H1 (cell line): Measurements from ENCODE around the gene OSR1. TPM values are rescaled to one million over a fixed set of nuclear protein-coding genes. Genes with fewer than 3 reads are reported as not detected.

ENCODE experiments used
- CTCF ChIA-PET: fragments of 300-600 bp; sonication (Branson Sonifier 250); formaldehyde crosslinking; loops from one replicate; lab custom pipeline; 2021; ENCODE audit not compliant: partially characterized antibody; lab: Charles Lee
- POLR2A ChIA-PET: fragments of 300-600 bp; sonication (Branson Sonifier 250); formaldehyde crosslinking; loops from one replicate; lab custom pipeline; 2021; ENCODE audit warnings: inconsistent platforms; ENCODE audit not compliant: partially characterized antibody; lab: Charles Lee
- DNase-seq, 2 experiments: peaks; one replicate each; pipeline versions ENCODE4 v3.0.0 to v3.0.0-alpha.2; 2010 to 2022; ENCODE audit warnings: low spot score in 2 of 2, low read depth in 1 of 2, mixed read lengths in 1 of 2
- FAIRE-seq: peaks from 2 replicates; lab custom pipeline; 2011; peaks lifted over from hg19 to GRCh38; lab: Jason Lieb, UNC
- H2AFZ ChIP-seq: 2 replicates; pipeline ENCODE4 v1.8.1; 2012; ENCODE audit warnings: low read length, inconsistent platforms
- H2AK5ac ChIP-seq: 2 replicates; pipeline ENCODE4 v1.6.1; 2013; ENCODE audit warnings: low read depth, low read length
- H2BK120ac ChIP-seq: replicated peaks from 2 replicates; pipeline ENCODE3; 2013; ENCODE audit warnings: low read depth, low read length, inconsistent platforms
- H2BK12ac ChIP-seq: 2 replicates; pipeline ENCODE4 v1.6.1; 2013; ENCODE audit warnings: low read depth, low read length
- H2BK15ac ChIP-seq: 2 replicates; pipeline ENCODE4 v1.6.1; 2013; ENCODE audit warnings: low read length
- H2BK20ac ChIP-seq: 2 replicates; pipeline ENCODE4 v1.6.1; 2013; ENCODE audit warnings: low read length
- H2BK5ac ChIP-seq: 2 replicates; pipeline ENCODE4 v1.6.1; 2013; ENCODE audit warnings: low read depth, low read length
- H3K14ac ChIP-seq: 2 replicates; pipeline ENCODE4 v1.6.1; 2013; ENCODE audit warnings: inconsistent platforms; ENCODE audit not compliant: insufficient read length
- H3K18ac ChIP-seq: 2 replicates; pipeline ENCODE4 v1.6.1; 2013; ENCODE audit warnings: low read length; ENCODE audit errors: extremely low read depth
- H3K23ac ChIP-seq: 2 replicates; pipeline ENCODE4 v1.6.1; 2013; ENCODE audit warnings: inconsistent platforms; ENCODE audit not compliant: insufficient read length
- H3K23me2 ChIP-seq: 2 replicates; pipeline ENCODE4 v1.6.1; 2013; ENCODE audit warnings: low read depth, low read length
- H3K27ac ChIP-seq: 2 replicates; pipeline ENCODE4 v1.6.1; 2011; ENCODE audit warnings: low read depth, low read length, inconsistent platforms
- H3K27me3 ChIP-seq, 4 experiments: replicated peaks in 1 of 4; 1 replicate in 1 of 4; 2 replicates in 3 of 4; pipeline versions ENCODE4 v1.6.1 to v1.8.1; 2011 to 2013; ENCODE audit warnings: low read length in 3 of 4, mild to moderate bottlenecking in 3 of 4, inconsistent platforms in 2 of 4, mixed read lengths in 2 of 4, moderate library complexity in 1 of 4; ENCODE audit not compliant: control insufficient read depth in 3 of 4, insufficient read depth in 3 of 4; ENCODE audit errors: extremely low read depth in 1 of 4
- H3K36me3 ChIP-seq, 4 experiments: 2 replicates each; pipeline versions ENCODE4 v1.6.1 to v1.8.1; 2011 to 2013; ENCODE audit warnings: mild to moderate bottlenecking in 4 of 4, low read length in 3 of 4, moderate library complexity in 2 of 4, control low read depth in 1 of 4, inconsistent platforms in 1 of 4; ENCODE audit not compliant: insufficient read depth in 4 of 4, control insufficient read depth in 2 of 4
- H3K4ac ChIP-seq: replicated peaks from 2 replicates; pipeline ENCODE3; 2013; ENCODE audit warnings: low read length, low read depth, mixed read lengths, inconsistent platforms; ENCODE audit not compliant: insufficient read length
- H3K4me1 ChIP-seq, 4 experiments: replicated peaks in 1 of 4; 1 replicate in 1 of 4; 2 replicates in 3 of 4; pipeline versions ENCODE4 v1.6.1 to v1.8.1; 2011 to 2013; ENCODE audit warnings: low read length in 3 of 4, inconsistent platforms in 2 of 4, mixed read lengths in 1 of 4; ENCODE audit not compliant: insufficient read depth in 4 of 4, control insufficient read depth in 3 of 4
- H3K4me2 ChIP-seq, 2 experiments: 2 replicates each; pipeline versions ENCODE4 v1.6.1 to v1.8.1; 2011 to 2013; ENCODE audit warnings: low read depth in 2 of 2, low read length in 2 of 2, control low read depth in 1 of 2, inconsistent platforms in 1 of 2, mild to moderate bottlenecking in 1 of 2; ENCODE audit not compliant: insufficient read depth in 1 of 2
- H3K4me3 ChIP-seq, 4 experiments: fragments of 200-600, 300-600 bp in 1 of 4; sonication (generic), shearing (Covaris generic), sonication (Bioruptor Twin) in 1 of 4; 2 replicates each; pipeline versions ENCODE4 v1.5.1 to v1.8.1; 2011 to 2016; ENCODE audit warnings: low read length in 4 of 4, low read depth in 3 of 4, control low read depth in 2 of 4, inconsistent platforms in 2 of 4, mild to moderate bottlenecking in 2 of 4, mixed read lengths in 1 of 4, moderate library complexity in 1 of 4; ENCODE audit not compliant: insufficient read depth in 2 of 4; ENCODE audit errors: extremely low read depth in 1 of 4
- H3K56ac ChIP-seq: replicated peaks from 2 replicates; pipeline ENCODE3; 2013; ENCODE audit warnings: low read depth, mild to moderate bottlenecking, mixed read lengths, low read length, inconsistent platforms; ENCODE audit not compliant: insufficient read length
- H3K79me1 ChIP-seq: 2 replicates; pipeline ENCODE4 v1.6.1; 2013; ENCODE audit warnings: low read depth, low read length, control low read depth
- H3K79me2 ChIP-seq, 2 experiments: 2 replicates each; pipeline versions ENCODE4 v1.6.1 to v1.8.1; 2012 to 2013; ENCODE audit warnings: low read length in 2 of 2, mild to moderate bottlenecking in 2 of 2, inconsistent platforms in 1 of 2; ENCODE audit not compliant: insufficient read depth in 2 of 2, control insufficient read depth in 1 of 2
- H3K9ac ChIP-seq, 4 experiments: replicated peaks in 1 of 4; 1 replicate in 1 of 4; 2 replicates in 3 of 4; pipeline versions ENCODE4 v1.6.1 to v1.8.1; 2011 to 2013; ENCODE audit warnings: low read depth in 3 of 4, low read length in 3 of 4, control low read depth in 2 of 4, mild to moderate bottlenecking in 2 of 4, moderate library complexity in 2 of 4, inconsistent platforms in 1 of 4; ENCODE audit errors: extremely low read depth in 1 of 4
- H3K9me3 ChIP-seq, 2 experiments: 2 replicates each; pipeline versions ENCODE4 v1.6.1 to v1.8.1; 2012 to 2013; ENCODE audit warnings: mild to moderate bottlenecking in 2 of 2, moderate library complexity in 2 of 2, control low read depth in 1 of 2, inconsistent platforms in 1 of 2, low read depth in 1 of 2, low read length in 1 of 2, mixed read lengths in 1 of 2; ENCODE audit not compliant: insufficient read depth in 2 of 2
- H4K20me1 ChIP-seq, 2 experiments: replicated peaks in 1 of 2; 2 replicates each; pipeline versions ENCODE3 to v1.8.1; 2011 to 2013; ENCODE audit warnings: inconsistent platforms in 2 of 2, low read length in 2 of 2, mild to moderate bottlenecking in 1 of 2; ENCODE audit not compliant: insufficient read depth in 2 of 2, control insufficient read depth in 1 of 2
- H4K5ac ChIP-seq: 2 replicates; pipeline ENCODE4 v1.6.1; 2013; ENCODE audit warnings: low read length, low read depth, mixed read lengths, inconsistent platforms; ENCODE audit not compliant: insufficient read length
- H4K8ac ChIP-seq: 2 replicates; pipeline ENCODE4 v1.8.0; 2013; ENCODE audit warnings: mild to moderate bottlenecking, moderate library complexity, low read length, inconsistent platforms; ENCODE audit not compliant: insufficient read depth; ENCODE audit errors: extremely low read depth
- H4K91ac ChIP-seq: replicated peaks from 2 replicates; pipeline ENCODE3; 2013; ENCODE audit warnings: low read length, mixed read lengths, inconsistent platforms; ENCODE audit not compliant: insufficient read length
- BRCA1 ChIP-seq: IDR thresholded peaks from 2 replicates; pipeline ENCODE4 v1.6.1; 2012; ENCODE audit warnings: low read depth, low read length, improper control_type of control experiment
- CBX8 ChIP-seq: fragments of 300-800, 300-1000 bp; sonication (generic); IDR thresholded peaks from 2 replicates; pipeline ENCODE4 v1.7.1; 2016; ENCODE audit warnings: low read depth, low read length, borderline replicate concordance
- CTCF ChIP-seq, 3 experiments: IDR thresholded peaks; 1 replicate in 2 of 3; 2 replicates in 1 of 3; pipeline versions ENCODE4 v1.5.1 to v1.6.1; 2011; ENCODE audit warnings: low read length in 3 of 3, mild to moderate bottlenecking in 3 of 3, inconsistent platforms in 2 of 3, low read depth in 1 of 3, moderate library complexity in 1 of 3; ENCODE audit not compliant: insufficient read depth in 1 of 3; ENCODE audit errors: control extremely low read depth in 1 of 3
- EGR1 ChIP-seq: IDR thresholded peaks from 2 replicates; pipeline ENCODE4 v1.6.1; 2011; ENCODE audit warnings: low read depth, low read length, borderline replicate concordance
- GABPA ChIP-seq: IDR thresholded peaks from 2 replicates; pipeline ENCODE4 v1.6.1; 2011; ENCODE audit warnings: mild to moderate bottlenecking, low read length, moderate library complexity, borderline replicate concordance; ENCODE audit not compliant: insufficient read depth
- JUND ChIP-seq: IDR thresholded peaks from 2 replicates; pipeline ENCODE4 v1.6.1; 2011; ENCODE audit warnings: mild to moderate bottlenecking, improper control_type of control experiment, low read length
- PHF8 ChIP-seq: fragments of 200-600 bp; sonication (generic); conservative IDR thresholded peaks from 2 replicates; pipeline ENCODE4 v1.7.1; 2012; ENCODE audit warnings: low read depth, mild to moderate bottlenecking, inconsistent platforms, low read length, moderate library complexity
- RBBP5 ChIP-seq: IDR thresholded peaks from 2 replicates; pipeline ENCODE4 v1.7.1; 2012; ENCODE audit warnings: low read depth, mild to moderate bottlenecking, inconsistent platforms, low read length, moderate library complexity, borderline replicate concordance
- RNF2 ChIP-seq: fragments of 200-900, 300-1000 bp; sonication (generic); IDR thresholded peaks from 2 replicates; pipeline ENCODE4 v1.7.1; 2016; ENCODE audit warnings: borderline replicate concordance, low read depth, mild to moderate bottlenecking, antibody characterized with exemption, low read length; ENCODE audit not compliant: poor library complexity, severe bottlenecking; ENCODE audit errors: missing control alignments
- SIX5 ChIP-seq: IDR thresholded peaks from 2 replicates; pipeline ENCODE4 v1.6.1; 2011; ENCODE audit warnings: mild to moderate bottlenecking, low read depth, low read length
- TAF1 ChIP-seq: IDR thresholded peaks from 2 replicates; pipeline ENCODE4 v1.6.1; 2011; ENCODE audit warnings: mild to moderate bottlenecking, low read depth, low read length
- WGBS, 2 experiments: shearing (Covaris generic) in 1 of 2; methylation state at CpG; one replicate each; pipeline versions ENCODE4 v1.1.6 to v1.1.7; 2013 to 2015; ENCODE audit warnings: low lambda C conversion rate in 2 of 2, mixed read lengths in 2 of 2, inconsistent platforms in 1 of 2, low coverage in 1 of 2, missing lambda C conversion rate in 1 of 2; ENCODE audit not compliant: insufficient replicate concordance in 2 of 2, insufficient coverage in 1 of 2, insufficient read length in 1 of 2; ENCODE audit errors: extremely low coverage in 1 of 2, missing lambda C conversion rate in 1 of 2; 5-methylcytosine and 5-hydroxymethylcytosine counted together
- polyA plus RNA-seq, 7 experiments: library from polyadenylated mRNA; depleted of rRNA in 3 of 7; stranded (reverse) in 5 of 7; unstranded in 2 of 7; fragments of >200 nt in 5 of 7; fragments of 200-250 nt in 2 of 7; gene quantifications; 1 replicate in 5 of 7; 2 replicates in 1 of 7; 4 replicates in 1 of 7; pipeline versions ENCODE4 v1.2.1 to v1.2.3, GENCODE V29; 2011 to 2013; ENCODE audit warnings: missing spikeins in 2 of 7, mixed read lengths in 2 of 7
- total RNA-seq: library from RNA; stranded (reverse); fragmentation: NEBNext Ultra II Directional; extraction: Animal tissue kit (Norgen Biotek cat#: 25700); gene quantifications from 2 replicates; pipeline ENCODE4 v1.2.1, GENCODE V29; 2021

OSR1 gene
- total and polyA plus RNA-seq, 2 of the 8 experiments (the other 6 are each of a cell fraction or from before 2014, with no cell fraction given), result 0.05 to 0.22 TPM

- Histone ChIP-seq H4K8ac (no peak overlapping the region), H2BK20ac (no peak overlapping the region), H3K9ac (no peak overlapping the region), H3K27me3 (no peaks in the 10 kb centered on the region), H3K9me3 (no peaks in the 10 kb centered on the region; a peak in 1 of 4 replicates), H2AK5ac (no peak overlapping the region), H3K4me3 (no peak overlapping the region), H2AFZ (no peak overlapping the region), H3K23me2 (no peaks in the 10 kb centered on the region), H3K4me1 (no peaks in the 10 kb centered on the region; a peak in 2 of 7 replicates), H2BK12ac (no peak overlapping the region), H3K79me1 (no peaks in the 10 kb centered on the region), H3K27ac (no peak overlapping the region), H3K56ac (no peak overlapping the region), H3K4ac (no peak overlapping the region), H2BK15ac (no peak overlapping the region), H2BK120ac (no peak overlapping the region), H3K4me2 (no peak overlapping the region), H3K18ac (no peak overlapping the region), H4K91ac (no peak overlapping the region), H3K36me3 (no peaks in the 10 kb centered on the region), H3K14ac (no peak overlapping the region)
- FAIRE-seq, result no peak
- WGBS, 2 experiments, result 88% methylated on average over 4 of the region's 4 CpGs; no CpG with 5 or more reads in 1 of the 2 experiments
- CTCF ChIA-PET, result interaction anchor here (0.6 to 1.6 kb wide), 6 partner anchors 16 to 782 kb away, joined by 3 to 5 read pairs (median 3); no protein-coding TSS in a partner anchor
- no peak for TF ChIP-seq CBX8
- no peak for TF ChIP-seq SIX5
- no peak for TF ChIP-seq EGR1
- TF ChIP-seq JUND, result no peak
- TF ChIP-seq RBBP5, result no peak
- TF ChIP-seq TAF1, result no peak
- no peak for TF ChIP-seq GABPA
- TF ChIP-seq RNF2, result no peak
- no peak for TF ChIP-seq BRCA1
- TF ChIP-seq PHF8, result no peak
- no peak for TF ChIP-seq CTCF (IDR thresholded peaks at IDR 0.05; ENCODE audit: control extremely low read depth in 1 of 3, insufficient read depth in 1 of 3, low read depth in 1 of 3, low read length in 3 of 3)
- TF ChIP-seq, all 59 proteins: peak for 0
- Histone ChIP-seq H3K79me2 (no peaks in the 10 kb centered on the region), H2BK5ac (no peak overlapping the region), H4K20me1 (no peaks in the 10 kb centered on the region), H4K5ac (no peak overlapping the region), H3K23ac (no peak overlapping the region)
- no peak for DNase-seq
- POLR2A ChIA-PET, result no interaction called here
These were observed 56.7 kb downstream of the OSR1 start for GRCh38 chr2:19301706-19302105.
